ENCODE measurements around the gene ENAM. TPM values are rescaled to one million over a fixed set of nuclear protein-coding genes. Genes with fewer than 3 reads are reported as not detected.
A peak's percentile ranks its signal among the peaks of the same experiment; 100 is the strongest.

The ENAM gene
- total RNA-seq, 1 experiment from 2014 or later: not detected

DNA sequence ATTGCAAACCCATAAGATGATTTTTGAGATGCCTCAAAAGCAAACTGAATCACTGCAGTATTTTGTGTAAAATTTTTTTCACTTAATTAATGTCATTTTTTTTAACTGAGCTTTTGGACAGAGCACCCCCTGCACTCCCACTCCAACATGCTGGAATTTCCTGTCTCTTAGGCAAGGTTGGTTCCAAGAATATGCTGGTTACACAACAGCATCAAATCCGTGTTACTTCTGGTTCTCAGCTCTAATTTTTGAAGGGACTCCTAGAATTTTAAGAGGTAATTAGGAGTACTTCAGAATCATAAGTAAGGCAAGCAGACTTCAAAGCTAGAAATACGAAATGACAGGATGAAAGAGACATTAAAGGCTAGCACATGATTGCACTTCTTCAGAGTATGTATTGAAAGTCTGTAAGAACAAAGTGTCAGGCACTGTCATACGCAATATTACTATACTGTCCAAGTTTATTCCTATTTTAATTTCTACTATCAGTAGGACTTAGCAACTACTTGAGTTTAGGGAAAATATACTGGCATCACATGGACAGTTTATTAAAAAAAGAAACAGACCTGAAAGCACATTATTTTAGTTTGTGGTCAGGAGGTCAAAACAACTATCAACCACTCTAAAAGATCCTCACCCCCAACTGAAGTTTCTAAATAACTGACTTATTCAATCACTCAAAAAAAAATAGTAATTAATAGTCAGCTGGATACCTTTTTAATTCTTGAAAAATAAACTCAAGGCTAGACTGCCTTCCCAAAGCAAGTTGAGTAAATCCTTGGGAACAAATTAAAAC lies 39.4 kb downstream of the ENAM start (continued):
- TF ChIP-seq, protein P1, sequence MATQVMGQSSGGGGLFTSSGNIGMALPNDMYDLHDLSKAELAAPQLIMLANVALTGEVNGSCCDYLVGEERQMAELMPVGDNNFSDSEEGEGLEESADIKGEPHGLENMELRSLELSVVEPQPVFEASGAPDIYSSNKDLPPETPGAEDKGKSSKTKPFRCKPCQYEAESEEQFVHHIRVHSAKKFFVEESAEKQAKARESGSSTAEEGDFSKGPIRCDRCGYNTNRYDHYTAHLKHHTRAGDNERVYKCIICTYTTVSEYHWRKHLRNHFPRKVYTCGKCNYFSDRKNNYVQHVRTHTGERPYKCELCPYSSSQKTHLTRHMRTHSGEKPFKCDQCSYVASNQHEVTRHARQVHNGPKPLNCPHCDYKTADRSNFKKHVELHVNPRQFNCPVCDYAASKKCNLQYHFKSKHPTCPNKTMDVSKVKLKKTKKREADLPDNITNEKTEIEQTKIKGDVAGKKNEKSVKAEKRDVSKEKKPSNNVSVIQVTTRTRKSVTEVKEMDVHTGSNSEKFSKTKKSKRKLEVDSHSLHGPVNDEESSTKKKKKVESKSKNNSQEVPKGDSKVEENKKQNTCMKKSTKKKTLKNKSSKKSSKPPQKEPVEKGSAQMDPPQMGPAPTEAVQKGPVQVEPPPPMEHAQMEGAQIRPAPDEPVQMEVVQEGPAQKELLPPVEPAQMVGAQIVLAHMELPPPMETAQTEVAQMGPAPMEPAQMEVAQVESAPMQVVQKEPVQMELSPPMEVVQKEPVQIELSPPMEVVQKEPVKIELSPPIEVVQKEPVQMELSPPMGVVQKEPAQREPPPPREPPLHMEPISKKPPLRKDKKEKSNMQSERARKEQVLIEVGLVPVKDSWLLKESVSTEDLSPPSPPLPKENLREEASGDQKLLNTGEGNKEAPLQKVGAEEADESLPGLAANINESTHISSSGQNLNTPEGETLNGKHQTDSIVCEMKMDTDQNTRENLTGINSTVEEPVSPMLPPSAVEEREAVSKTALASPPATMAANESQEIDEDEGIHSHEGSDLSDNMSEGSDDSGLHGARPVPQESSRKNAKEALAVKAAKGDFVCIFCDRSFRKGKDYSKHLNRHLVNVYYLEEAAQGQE (IDR thresholded peaks at IDR 0.05; ENCODE audit: low read depth): no peak
- TF ChIP-seq, protein P2, sequence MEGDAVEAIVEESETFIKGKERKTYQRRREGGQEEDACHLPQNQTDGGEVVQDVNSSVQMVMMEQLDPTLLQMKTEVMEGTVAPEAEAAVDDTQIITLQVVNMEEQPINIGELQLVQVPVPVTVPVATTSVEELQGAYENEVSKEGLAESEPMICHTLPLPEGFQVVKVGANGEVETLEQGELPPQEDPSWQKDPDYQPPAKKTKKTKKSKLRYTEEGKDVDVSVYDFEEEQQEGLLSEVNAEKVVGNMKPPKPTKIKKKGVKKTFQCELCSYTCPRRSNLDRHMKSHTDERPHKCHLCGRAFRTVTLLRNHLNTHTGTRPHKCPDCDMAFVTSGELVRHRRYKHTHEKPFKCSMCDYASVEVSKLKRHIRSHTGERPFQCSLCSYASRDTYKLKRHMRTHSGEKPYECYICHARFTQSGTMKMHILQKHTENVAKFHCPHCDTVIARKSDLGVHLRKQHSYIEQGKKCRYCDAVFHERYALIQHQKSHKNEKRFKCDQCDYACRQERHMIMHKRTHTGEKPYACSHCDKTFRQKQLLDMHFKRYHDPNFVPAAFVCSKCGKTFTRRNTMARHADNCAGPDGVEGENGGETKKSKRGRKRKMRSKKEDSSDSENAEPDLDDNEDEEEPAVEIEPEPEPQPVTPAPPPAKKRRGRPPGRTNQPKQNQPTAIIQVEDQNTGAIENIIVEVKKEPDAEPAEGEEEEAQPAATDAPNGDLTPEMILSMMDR (IDR thresholded peaks at IDR 0.05 in 2 of 3, conservative IDR thresholded peaks at IDR 0.05 in 1 of 3; ENCODE audit: borderline replicate concordance in 1 of 3, insufficient read depth in 1 of 3, low read depth in 2 of 3, low read length in 2 of 3): no peak
- TF ChIP-seq FOSL1 (IDR thresholded peaks at IDR 0.05; ENCODE audit: low read depth): no peak

- no peak for DNase-seq (ENCODE audit: low read depth, low spot score)
- TF ChIP-seq, protein P3, sequence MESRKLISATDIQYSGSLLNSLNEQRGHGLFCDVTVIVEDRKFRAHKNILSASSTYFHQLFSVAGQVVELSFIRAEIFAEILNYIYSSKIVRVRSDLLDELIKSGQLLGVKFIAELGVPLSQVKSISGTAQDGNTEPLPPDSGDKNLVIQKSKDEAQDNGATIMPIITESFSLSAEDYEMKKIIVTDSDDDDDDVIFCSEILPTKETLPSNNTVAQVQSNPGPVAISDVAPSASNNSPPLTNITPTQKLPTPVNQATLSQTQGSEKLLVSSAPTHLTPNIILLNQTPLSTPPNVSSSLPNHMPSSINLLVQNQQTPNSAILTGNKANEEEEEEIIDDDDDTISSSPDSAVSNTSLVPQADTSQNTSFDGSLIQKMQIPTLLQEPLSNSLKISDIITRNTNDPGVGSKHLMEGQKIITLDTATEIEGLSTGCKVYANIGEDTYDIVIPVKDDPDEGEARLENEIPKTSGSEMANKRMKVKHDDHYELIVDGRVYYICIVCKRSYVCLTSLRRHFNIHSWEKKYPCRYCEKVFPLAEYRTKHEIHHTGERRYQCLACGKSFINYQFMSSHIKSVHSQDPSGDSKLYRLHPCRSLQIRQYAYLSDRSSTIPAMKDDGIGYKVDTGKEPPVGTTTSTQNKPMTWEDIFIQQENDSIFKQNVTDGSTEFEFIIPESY (IDR thresholded peaks at IDR 0.05; ENCODE audit: extremely low read depth, insufficient replicate concordance, low read length): no peak
- TF ChIP-seq SRF (IDR thresholded peaks at IDR 0.05; ENCODE audit: low read depth): no peak
- TF ChIP-seq POLR2AphosphoS5 (IDR thresholded peaks at IDR 0.05; ENCODE audit: low read depth, low read length): no peak
- TF ChIP-seq JUND (IDR thresholded peaks at IDR 0.05): no peak
- no peak for TF ChIP-seq SIN3A (IDR thresholded peaks at IDR 0.05; ENCODE audit: low read depth)
- TF ChIP-seq, protein P4, sequence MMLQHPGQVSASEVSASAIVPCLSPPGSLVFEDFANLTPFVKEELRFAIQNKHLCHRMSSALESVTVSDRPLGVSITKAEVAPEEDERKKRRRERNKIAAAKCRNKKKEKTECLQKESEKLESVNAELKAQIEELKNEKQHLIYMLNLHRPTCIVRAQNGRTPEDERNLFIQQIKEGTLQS (IDR thresholded peaks at IDR 0.05): no peak
- no peak for TF ChIP-seq CBX3 (IDR thresholded peaks at IDR 0.05; ENCODE audit: low read depth)
- no peak for TF ChIP-seq EZH2 (IDR thresholded peaks at IDR 0.05)
- no peak for TF ChIP-seq SP1 (IDR thresholded peaks at IDR 0.05; ENCODE audit: low read depth)
- TF ChIP-seq EZH2phosphoT487 (IDR thresholded peaks at IDR 0.05; ENCODE audit: borderline replicate concordance): no peak
- no peak for TF ChIP-seq CEBPB (IDR thresholded peaks at IDR 0.05; ENCODE audit: low read depth)
- TF ChIP-seq RAD21 (IDR thresholded peaks at IDR 0.05; ENCODE audit: low read depth): no peak
- no peak for TF ChIP-seq TCF7L2 (IDR thresholded peaks at IDR 0.05; ENCODE audit: borderline replicate concordance, extremely low read depth, insufficient read depth, insufficient read length)
Observed at GRCh38 chr4:70670332-70671014, 41.9 kb downstream of the ENAM start.

More at GRCh38 chr4:70670332-70671014, 41.9 kb downstream of the ENAM start:
- ATAC-seq: no peak
- Histone ChIP-seq H3K9ac (ENCODE audit: low read length) (no peak overlapping the region), H4K20me1 (ENCODE audit: insufficient read depth) (no peaks in the 10 kb centered on the region), H3K27me3 (ENCODE audit: insufficient read depth, low read length) (no peaks in the 10 kb centered on the region), H3K27ac (ENCODE audit: low read depth, low read length) (no peak overlapping the region), H3K9me2 (ENCODE audit: insufficient read depth) (no peaks in the 10 kb centered on the region), H3K4me2 (ENCODE audit: low read length) (no peak overlapping the region; the same call in 1 of the 2 replicates), H3K9me3 (ENCODE audit: control insufficient read depth in 1 of 2, insufficient read depth in 1 of 2, low read depth in 1 of 2, low read length in 2 of 2) (no peaks in the 10 kb centered on the region), H3K4me3 (replicated peaks in 1 of 2; ENCODE audit: low read depth in 1 of 2, low read length in 2 of 2) (no peak overlapping the region), H3K4me1 (ENCODE audit: control insufficient read depth in 1 of 2, insufficient read depth in 2 of 2, low read length in 2 of 2) (no peaks in the 10 kb centered on the region), H3K36me3 (ENCODE audit: control insufficient read depth in 1 of 2, insufficient read depth in 2 of 2, low read length in 2 of 2) (no peaks in the 10 kb centered on the region), H3K79me2 (ENCODE audit: insufficient read depth, low read length) (no peaks in the 10 kb centered on the region), H2AFZ (ENCODE audit: low read depth, low read length, poor library complexity, severe bottlenecking) (peak overlapping the region; percentile 16)
- ChIA-PET CTCF (no interaction called here), RAD21 (ENCODE audit: low non-redundant PET in 1 of 2, low total read pairs in 2 of 2, uncharacterized antibody in 2 of 2, unreplicated experiment in 2 of 2) (no interaction called here), POLR2A (no interaction called here)
- no TSS peak for BruUV-seq (replicated peaks)
- intact Hi-C loops (cut with micrococcal nuclease): no loop called here
